Choroid plexus epithelial cell (primary cell): Measurements from ENCODE around the gene SYNGR1.
A peak's percentile ranks its signal among the peaks of the same experiment; 100 is the strongest.

ENCODE experiments used
- DNase-seq: peaks from one replicate; pipeline ENCODE4 v3.0.0-alpha.2; 2010; ENCODE audit warnings: low read depth
- H3K4me3 ChIP-seq: 2 replicates; pipeline ENCODE4 v1.5.1; 2011; ENCODE audit warnings: low read depth, mild to moderate bottlenecking, control low read depth, low read length, moderate library complexity
- CTCF ChIP-seq: conservative IDR thresholded peaks from 2 replicates; pipeline ENCODE4 v1.5.1; 2011; ENCODE audit warnings: low read depth, mild to moderate bottlenecking, control low read depth, inconsistent platforms, low read length, moderate library complexity

SYNGR1 gene

GRCh38 chr22:39349967-39350726 lies at the start of gene SYNGR1:
Gene SYNGR1 (plus strand): TSS chr22:39349991. CDS start chr22:39350011, 20 bp downstream.
- TF ChIP-seq CTCF, result no peak
- H3K4me3 ChIP-seq, result peak within 1 kb of the TSS; percentile 71
- DNase-seq, result no peak

- TF ChIP-seq CTCF, result no peak
- no peak overlapping the region for H3K4me3 ChIP-seq
- no peak for DNase-seq
Observed at GRCh38 chr22:39300186-39300830, 49.5 kb upstream of the SYNGR1 start.

GRCh38 chr22:39301108-39301507 lies 48.7 kb upstream of the SYNGR1 start:
- TF ChIP-seq CTCF, result no peak
- H3K4me3 ChIP-seq, result no peak overlapping the region
- no peak for DNase-seq

- no peak overlapping the region for H3K4me3 ChIP-seq
- DNase-seq, result no peak
- no peak for TF ChIP-seq CTCF
Observed at GRCh38 chr22:39301926-39302325, 47.9 kb upstream of the SYNGR1 start.

- no peak for DNase-seq
- TF ChIP-seq CTCF, result no peak
- no peak overlapping the region for H3K4me3 ChIP-seq
Observed at GRCh38 chr22:39302431-39302960, 47.3 kb upstream of the SYNGR1 start.

GRCh38 chr22:39303358-39303757 lies 46.4 kb upstream of the SYNGR1 start:
- no peak for TF ChIP-seq CTCF
- no peak overlapping the region for H3K4me3 ChIP-seq
- no peak for DNase-seq
